Nasal cavity respiratory epithelium epithelial cell of viscerocranial mucosa (primary cell): ENCODE data around the gene RPS26. TPM values are rescaled to one million over a fixed set of nuclear protein-coding genes. Genes with fewer than 3 reads are reported as not detected.

Source experiments
- total RNA-seq: library from RNA; depleted of rRNA; stranded (reverse); fragments of >200 nt; gene quantifications from 2 replicates; pipeline ENCODE4 v1.2.3, GENCODE V29; 2014

The RPS26 gene
- total RNA-seq: 55.4 and 78.7 TPM in 2 replicates

DNA sequence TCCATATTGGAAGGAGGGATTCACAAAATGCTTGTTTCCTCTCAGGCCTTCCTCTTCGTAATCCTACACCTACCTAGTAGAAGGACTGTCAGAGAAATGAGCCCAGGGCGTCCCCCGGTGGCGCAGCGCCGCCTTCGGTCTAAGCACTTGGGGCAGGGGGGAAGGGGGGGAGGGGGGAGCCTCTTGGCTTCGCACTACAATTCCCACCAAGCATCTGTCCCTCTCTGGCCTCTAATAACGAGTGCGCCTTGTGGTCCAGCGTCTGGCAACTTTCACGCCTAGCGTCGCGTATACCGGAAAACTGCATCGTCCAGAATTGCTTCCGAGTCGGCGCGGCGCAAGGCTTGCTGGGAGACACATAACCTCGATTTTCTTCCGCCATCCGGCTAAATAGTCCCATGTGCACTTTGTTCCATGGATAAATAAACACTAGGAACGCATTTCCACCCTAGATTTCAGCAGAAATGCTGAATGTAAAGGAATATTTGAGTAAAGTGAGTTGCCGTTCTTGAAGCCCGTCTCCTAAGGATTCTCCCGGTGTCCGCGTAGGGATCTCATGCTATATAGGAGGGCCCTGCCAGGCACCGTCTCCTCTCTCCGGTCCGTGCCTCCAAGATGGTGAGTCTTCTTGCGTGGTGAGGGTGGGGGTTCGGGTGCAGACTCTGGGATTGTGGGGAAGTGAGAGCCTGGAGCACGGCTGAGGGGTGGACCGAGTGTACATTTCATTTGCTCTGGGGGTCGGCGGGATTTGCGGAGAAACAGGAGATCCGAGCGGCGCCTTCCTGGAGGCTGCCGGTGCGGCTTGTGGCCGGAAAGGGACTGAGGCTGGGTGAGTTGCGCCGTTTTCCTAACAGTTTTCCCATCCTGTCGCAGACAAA, at the start of gene RPS26:
TSS of gene RPS26 (plus strand) at position 367 of the 878 bp plus-strand sequence. CDS start at position 616, 249 bp downstream.

DNA sequence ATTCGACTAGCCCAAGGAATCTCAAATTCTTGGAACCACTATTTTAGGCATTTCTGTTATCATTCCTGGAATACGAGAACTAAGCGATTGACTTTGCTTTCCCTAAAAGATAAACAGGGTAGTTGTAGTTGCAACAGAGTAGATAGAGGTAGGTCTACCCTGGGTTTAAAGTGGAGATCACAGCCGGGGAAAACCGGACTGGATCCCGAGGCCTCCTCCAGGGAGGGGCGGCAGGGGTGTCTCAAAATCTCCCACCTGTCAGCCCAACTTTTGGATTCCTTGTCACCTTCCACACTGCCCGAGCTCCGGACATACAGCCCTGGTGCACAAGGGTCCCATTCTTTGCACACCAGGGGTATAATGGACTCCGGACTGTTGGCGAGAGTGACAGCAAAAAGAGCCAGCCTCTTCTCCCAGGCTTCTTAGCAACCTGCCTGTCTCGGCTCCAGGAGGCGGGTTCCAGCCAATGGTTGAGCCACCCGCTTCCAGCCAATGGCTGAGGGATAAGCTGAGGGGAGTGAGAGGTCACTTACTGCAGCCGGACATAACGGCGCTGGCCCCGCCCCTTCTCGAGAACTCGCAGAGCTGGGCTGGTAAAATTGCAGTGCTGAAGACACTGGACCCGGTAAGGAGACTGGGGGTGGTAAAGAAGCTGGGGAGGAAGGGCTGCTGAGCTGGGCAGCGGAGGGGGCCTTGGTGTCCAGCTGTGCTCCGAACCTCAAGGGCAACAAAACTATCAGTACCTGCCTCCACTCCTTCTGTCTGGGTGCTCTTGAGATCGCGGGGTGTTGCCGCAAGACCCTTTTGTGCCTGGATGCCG, 44.8 kb upstream of the RPS26 start, which contains the start of gene SUOX:
TSS of gene SUOX (plus strand) at position 562 of the 820 bp plus-strand sequence. CDS start 4,946 bp downstream, outside the sequence.

DNA sequence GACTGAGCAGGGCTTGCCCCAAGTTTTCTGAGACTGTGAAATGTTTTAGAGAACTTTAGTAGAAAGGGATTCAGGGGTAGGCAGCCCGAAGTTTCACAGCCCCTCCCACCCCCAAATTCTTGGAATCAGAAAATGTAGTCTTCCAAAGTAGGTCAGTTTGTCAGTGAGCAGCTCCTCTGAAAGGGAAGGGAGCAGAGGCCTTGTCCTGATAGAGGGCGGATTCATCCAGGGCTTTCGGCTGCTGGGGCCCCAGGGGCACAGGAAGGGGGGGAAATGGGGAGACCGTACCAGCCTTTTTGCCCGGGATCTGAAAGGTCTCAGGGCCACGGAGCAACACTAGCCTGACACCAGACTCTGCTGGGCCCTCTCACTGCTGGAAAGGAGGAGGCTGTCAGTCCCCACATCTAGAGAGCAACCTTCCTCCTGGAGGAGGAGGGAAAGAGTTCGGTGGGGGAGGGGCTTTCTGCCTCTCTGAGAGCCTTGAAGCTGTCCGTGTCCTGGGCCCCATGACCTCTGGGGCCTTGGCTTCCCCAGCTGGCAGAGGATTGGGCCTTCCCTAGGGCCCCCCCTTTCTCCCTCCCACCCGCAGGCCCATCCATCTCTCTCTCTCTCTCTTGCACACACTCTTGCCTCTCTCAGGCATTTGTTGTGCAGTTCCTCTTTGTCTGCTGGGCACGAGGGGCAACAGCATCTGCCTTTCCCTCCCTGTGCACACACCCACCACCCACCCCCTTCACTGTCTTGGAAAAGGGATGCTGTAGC, 21.1 kb upstream of the RPS26 start, which contains the start of gene IKZF4:
TSS of gene IKZF4 (plus strand) at position 621 of the 762 bp plus-strand sequence. CDS start 451 bp downstream, outside the sequence.

DNA sequence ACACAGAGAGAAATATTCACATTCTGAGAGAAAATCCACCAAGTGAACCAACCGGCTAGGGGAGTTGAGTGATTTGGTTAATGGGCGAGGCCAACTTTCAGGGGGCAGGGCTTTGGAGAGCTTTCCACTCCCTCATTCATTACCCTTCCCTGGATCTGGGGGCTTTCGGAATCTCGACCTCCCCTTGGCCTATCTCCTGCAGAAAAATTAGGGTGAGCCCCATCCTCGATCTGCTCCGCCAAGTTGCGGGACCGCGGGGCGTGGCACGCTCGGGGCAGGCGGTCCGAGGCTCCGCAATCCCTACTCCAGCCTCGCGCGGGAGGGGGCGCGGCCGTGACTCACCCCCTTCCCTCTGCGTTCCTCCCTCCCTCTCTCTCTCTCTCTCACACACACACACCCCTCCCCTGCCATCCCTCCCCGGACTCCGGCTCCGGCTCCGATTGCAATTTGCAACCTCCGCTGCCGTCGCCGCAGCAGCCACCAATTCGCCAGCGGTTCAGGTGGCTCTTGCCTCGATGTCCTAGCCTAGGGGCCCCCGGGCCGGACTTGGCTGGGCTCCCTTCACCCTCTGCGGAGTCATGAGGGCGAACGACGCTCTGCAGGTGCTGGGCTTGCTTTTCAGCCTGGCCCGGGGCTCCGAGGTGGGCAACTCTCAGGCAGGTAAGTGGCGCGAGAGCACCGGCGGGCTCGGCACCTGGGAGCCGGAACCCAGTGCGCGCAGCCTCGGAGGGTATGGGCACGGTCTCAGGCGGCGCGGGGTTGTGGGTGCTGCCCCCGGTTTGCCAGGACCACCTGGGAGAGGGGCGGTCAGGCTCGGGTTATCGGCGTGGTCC, 38.2 kb downstream of the RPS26 start, which contains the start of gene ERBB3:
TSS of gene ERBB3 (plus strand) at position 443 of the 833 bp plus-strand sequence. CDS start at position 579, 136 bp downstream.

Other genes starting within 250 kb of the RPS26 start
- gene SARNP, start 224.2 kb upstream of the RPS26 start, total RNA-seq: 79.6 and 88.2 TPM in 2 replicates
- 35.2 and 37.4 TPM in 2 replicates for gene ORMDL2, start 223.9 kb upstream of the RPS26 start, total RNA-seq
- gene DNAJC14, start 212.3 kb upstream of the RPS26 start, total RNA-seq: 37.9 and 41.4 TPM in 2 replicates
- gene MMP19, start 199.0 kb upstream of the RPS26 start, total RNA-seq: under 0.01 and 0.28 TPM in 2 replicates
- gene PYM1, start 114.0 kb upstream of the RPS26 start, total RNA-seq: 28.3 and 30.8 TPM in 2 replicates
- 72.5 and 117 TPM in 2 replicates for gene DGKA, start 110.8 kb upstream of the RPS26 start, total RNA-seq
- gene PMEL, start 75.9 kb upstream of the RPS26 start, total RNA-seq: 1.3 and 1.4 TPM in 2 replicates
- gene CDK2, start 75.1 kb upstream of the RPS26 start, total RNA-seq: 8.3 and 10.6 TPM in 2 replicates
- 49.9 and 80.6 TPM in 2 replicates for gene RAB5B, start 67.8 kb upstream of the RPS26 start, total RNA-seq
- gene SUOX, start 44.6 kb upstream of the RPS26 start, total RNA-seq: 3.4 and 4.9 TPM in 2 replicates
- 0.34 and 1.1 TPM in 2 replicates for gene IKZF4, start 20.9 kb upstream of the RPS26 start, total RNA-seq
- 35.2 and 43.9 TPM in 2 replicates for gene ERBB3, start 38.2 kb downstream of the RPS26 start, total RNA-seq
- 229 and 242 TPM in 2 replicates for gene PA2G4, start 62.6 kb downstream of the RPS26 start, total RNA-seq
- gene RPL41, start 74.7 kb downstream of the RPS26 start, total RNA-seq: 2,819 and 3,070 TPM in 2 replicates
- 2.2 and 4.8 TPM in 2 replicates for gene ZC3H10, start 76.3 kb downstream of the RPS26 start, total RNA-seq
- gene ESYT1, start 86.3 kb downstream of the RPS26 start, total RNA-seq: 235 and 281 TPM in 2 replicates
- 18.1 and 22.6 TPM in 2 replicates for gene MYL6B, start 110.7 kb downstream of the RPS26 start, total RNA-seq
- 432 and 539 TPM in 2 replicates for gene MYL6, start 116.4 kb downstream of the RPS26 start, total RNA-seq
- 16.7 and 41.8 TPM in 2 replicates for gene SMARCC2, start 147.6 kb downstream of the RPS26 start, total RNA-seq
- 124 and 160 TPM in 2 replicates for gene RNF41, start 180.0 kb downstream of the RPS26 start, total RNA-seq
- gene NABP2, start 182.4 kb downstream of the RPS26 start, total RNA-seq: 24.6 and 35.9 TPM in 2 replicates
- under 0.01 and 0.28 TPM in 2 replicates for gene SLC39A5, start 188.1 kb downstream of the RPS26 start, total RNA-seq
- 10.6 and 40.3 TPM in 2 replicates for gene ANKRD52, start 216.5 kb downstream of the RPS26 start, total RNA-seq
- gene COQ10A, start 225.0 kb downstream of the RPS26 start, total RNA-seq: 2.9 and 4.1 TPM in 2 replicates